T-cell (primary cell): ENCODE results near the gene CHRNA1. TPM values are rescaled to one million over a fixed set of nuclear protein-coding genes. Genes with fewer than 3 reads are reported as not detected.

ENCODE experiments used
- ATAC-seq, 4 experiments: fragments of 200-7000 bp in 3 of 4; fragments of 150-1000 bp in 1 of 4; cut with Tn5 transposase; replicated peaks in 1 of 4; 1 replicate in 3 of 4; 2 replicates in 1 of 4; pipeline ENCODE4 v1.10.0; 2021; ENCODE audit warnings: moderate library complexity in 3 of 4, mild to moderate bottlenecking in 2 of 4, moderate number of reproducible peaks in 1 of 4
- CTCF ChIA-PET, 2 donors: fragments of 300-600 bp; sonication (Branson Sonifier 250); formaldehyde crosslinking; loops; one replicate each; lab custom pipeline; 2022; ENCODE audit warnings: antibody characterized with exemption in 2 of 2; lab: Charles Lee
- POLR2A ChIA-PET, 2 donors: fragments of 300-600 bp; sonication (Branson Sonifier 250); formaldehyde crosslinking; loops; one replicate each; lab custom pipeline; 2022; ENCODE audit warnings: antibody characterized with exemption in 2 of 2; lab: Charles Lee
- DNase-seq, 35 experiments: peaks; one replicate each; pipeline versions ENCODE4 v3.0.0 to v3.0.0-alpha.2; 2013 to 2023
- H3K27ac ChIP-seq: one replicate; pipeline ENCODE4 v1.5.1; 2013; ENCODE audit warnings: low read length
- H3K27me3 ChIP-seq, 2 experiments: replicated peaks in 1 of 2; 1 replicate in 1 of 2; 2 replicates in 1 of 2; pipeline versions ENCODE4 v1.6.1 to v1.7.0; 2013; ENCODE audit warnings: low read length in 1 of 2, mixed read lengths in 1 of 2; ENCODE audit not compliant: control insufficient read depth in 2 of 2, insufficient read depth in 2 of 2; ENCODE audit errors: extremely low read depth in 1 of 2
- H3K36me3 ChIP-seq, 2 donors: 1 replicate in 1 of 2; 2 replicates in 1 of 2; pipeline versions ENCODE4 v1.6.1 to v1.7.0; 2013; ENCODE audit warnings: low read length in 1 of 2; ENCODE audit not compliant: control insufficient read depth in 2 of 2, insufficient read depth in 1 of 2; ENCODE audit errors: extremely low read depth in 1 of 2
- H3K4me1 ChIP-seq, 2 experiments: 1 replicate in 1 of 2; 2 replicates in 1 of 2; pipeline versions ENCODE4 v1.6.1 to v1.7.0; 2013; ENCODE audit warnings: low read length in 2 of 2, mixed read lengths in 1 of 2; ENCODE audit not compliant: insufficient read depth in 2 of 2, control insufficient read depth in 1 of 2; ENCODE audit errors: extremely low read depth in 1 of 2
- H3K4me3 ChIP-seq, 2 donors: 1 replicate in 1 of 2; 2 replicates in 1 of 2; pipeline versions ENCODE4 v1.5.1 to v1.7.0; 2013; ENCODE audit warnings: mild to moderate bottlenecking in 2 of 2, low read length in 1 of 2, moderate library complexity in 1 of 2; ENCODE audit not compliant: control insufficient read depth in 1 of 2; ENCODE audit errors: extremely low read depth in 1 of 2
- H3K9me3 ChIP-seq: 2 replicates; pipeline ENCODE4 v1.7.0; 2013
- H3K27ac Mint-ChIP-seq, 2 donors: one replicate each; pipeline ENCODE4 v1.8.0; 2020 to 2021; ENCODE audit warnings: mild to moderate bottlenecking in 2 of 2, mixed read lengths in 2 of 2
- H3K27me3 Mint-ChIP-seq, 2 donors: one replicate each; pipeline ENCODE4 v1.8.0; 2021 to 2022; ENCODE audit warnings: mixed read lengths in 2 of 2
- H3K36me3 Mint-ChIP-seq: one replicate; pipeline ENCODE4 v1.8.0; 2021; ENCODE audit warnings: mixed read lengths
- H3K4me1 Mint-ChIP-seq, 3 donors: one replicate each; pipeline ENCODE4 v1.8.0; 2020 to 2022; ENCODE audit warnings: mixed read lengths in 3 of 3, mild to moderate bottlenecking in 1 of 3
- H3K4me3 Mint-ChIP-seq, 3 donors: one replicate each; pipeline ENCODE4 v1.8.0; 2020 to 2022; ENCODE audit warnings: mild to moderate bottlenecking in 3 of 3, mixed read lengths in 3 of 3, moderate library complexity in 3 of 3
- H3K9me3 Mint-ChIP-seq, 3 donors: one replicate each; pipeline ENCODE4 v1.8.0; 2020 to 2022; ENCODE audit warnings: mixed read lengths in 3 of 3
- WGBS: methylation state at CpG from one replicate; pipeline ENCODE4 v1.1.5; 2013; ENCODE audit warnings: missing lambda C conversion rate; ENCODE audit not compliant: insufficient coverage; 5-methylcytosine and 5-hydroxymethylcytosine counted together
- total RNA-seq, 35 experiments: library from RNA in 6 of 35; stranded (reverse) in 6 of 35; fragments of 120-200 nt in 1 of 35; gene quantifications; one replicate each; pipeline versions ENCODE4 v1.2.1 to v1.2.4 and lab custom pipeline; 2013 to 2026

CHRNA1 gene
- total RNA-seq (under 1 TPM in 1 of 5 donors, not detected in 4; 0.23 TPM), total RNA-seq (lab: John Stamatoyannopoulos, UW) (0 to 0.91 (median 0) reads per million in 29 experiments)
- total RNA-seq (2013): 0.28 TPM

- peaks cover 8 to 15% (median 9%) of the 10 kb centered on the region in 3 donors for H3K4me1 Mint-ChIP-seq
- no peak for ATAC-seq
- no peak for DNase-seq
- no peaks in the 10 kb centered on the region for H3K36me3 Mint-ChIP-seq
- 87% methylated on average over 6 of the region's 13 CpGs for WGBS
- Histone ChIP-seq H3K4me1 (peaks cover 0 to 5% of the 10 kb centered on the region in 2 experiments), H3K4me3 (no peak within 1 kb of the TSS), H3K27ac (no peak within 1 kb of the TSS), H3K27me3 (peaks cover 0 to 7% of the 10 kb centered on the region in 2 experiments), H3K9me3 (no peaks in the 10 kb centered on the region), H3K36me3 (no peaks in the 10 kb centered on the region)
- POLR2A ChIA-PET: interaction anchor here in 1 of 2 donors (0.7 kb wide), 1 partner anchor 9 kb away, joined by 3 read pairs; no protein-coding TSS in a partner anchor
- peaks cover 0 to 2% of the 10 kb centered on the region in 2 donors for H3K27me3 Mint-ChIP-seq
- H3K9me3 Mint-ChIP-seq: no peaks in the 10 kb centered on the region
- CTCF ChIA-PET: interaction anchor here (0.5 to 1.8 kb wide), 4 partner anchors 9 to 16 kb away, joined by 3 to 8 read pairs (median 4); no protein-coding TSS in a partner anchor
- no peak within 1 kb of the TSS for H3K4me3 Mint-ChIP-seq
- no peak within 1 kb of the TSS for H3K27ac Mint-ChIP-seq
These were observed at the start of gene CHRNA1 for GRCh38 chr2:174764280-174765255. Gene CHRNA1, minus strand, starts transcription at chr2:174764472. Its CDS starts 78 bp downstream, at chr2:174764394.

DNA sequence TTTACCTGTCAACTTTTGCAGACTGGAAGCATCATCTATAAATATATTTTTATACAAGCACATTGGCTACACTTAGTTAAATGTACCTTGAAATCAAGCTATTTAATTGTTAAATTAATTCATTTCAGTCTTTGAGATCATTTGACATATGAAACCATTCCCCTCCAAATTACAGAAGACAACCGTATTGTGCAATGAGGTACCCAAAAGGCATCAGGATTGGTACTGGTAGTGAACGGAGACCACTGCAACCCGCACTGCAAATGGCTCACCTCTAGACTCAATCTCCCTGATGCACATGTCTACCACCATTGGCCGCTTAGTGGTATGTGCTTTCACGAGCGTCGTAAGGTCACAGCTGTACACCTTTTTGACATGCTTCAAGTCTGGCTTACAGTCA lies 47.8 kb upstream of the CHRNA1 start:
- 94% methylated on average over 3 of the region's 7 CpGs for WGBS
- H3K9me3 Mint-ChIP-seq: no peaks in the 10 kb centered on the region
- no peaks in the 10 kb centered on the region for H3K9me3 ChIP-seq
- CTCF ChIA-PET: interaction anchor here (0.6 kb wide), 2 partner anchors 62 to 766 kb away, joined by 3 read pairs; no protein-coding TSS in a partner anchor
- no peaks in the 10 kb centered on the region for H3K27me3 ChIP-seq
- no peaks in the 10 kb centered on the region for H3K27me3 Mint-ChIP-seq
- H3K4me3 Mint-ChIP-seq: no peak overlapping the region
- H3K4me1 Mint-ChIP-seq: peaks cover 0 to 6% (median 0%) of the 10 kb centered on the region in 3 donors
- POLR2A ChIA-PET: no interaction called here
- no peak overlapping the region for H3K27ac ChIP-seq
- H3K27ac Mint-ChIP-seq: no peak overlapping the region
- DNase-seq (no peak), ATAC-seq (no peak)
- H3K4me3 ChIP-seq: no peak overlapping the region
- no peaks in the 10 kb centered on the region for H3K4me1 ChIP-seq
- no peaks in the 10 kb centered on the region for H3K36me3 Mint-ChIP-seq
- H3K36me3 ChIP-seq: no peaks in the 10 kb centered on the region

DNA sequence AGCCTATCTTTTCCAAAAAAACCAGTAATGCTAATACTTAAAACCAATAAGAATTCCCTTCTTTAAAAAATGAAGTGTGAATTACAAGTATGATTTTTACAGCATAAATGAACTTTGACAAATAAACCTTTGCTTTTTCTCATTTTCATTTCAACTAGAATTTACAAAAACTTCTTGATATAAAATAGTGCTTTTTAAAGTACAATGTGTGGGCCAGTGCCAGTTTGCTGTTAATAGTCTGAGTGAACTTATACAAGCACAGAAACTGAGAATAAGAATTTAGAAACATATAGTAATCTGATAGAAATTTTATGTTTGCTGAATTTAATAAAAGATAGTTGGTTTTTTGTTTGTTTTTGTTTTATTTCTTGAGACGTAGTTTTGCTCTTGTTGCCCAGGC lies 43.7 kb upstream of the CHRNA1 start:
- CTCF ChIA-PET: interaction anchor here in 1 of 2 donors (0.6 kb wide), 2 partner anchors 35 to 180 kb away, joined by 3 read pairs; no protein-coding TSS in a partner anchor
- H3K27me3 Mint-ChIP-seq: no peaks in the 10 kb centered on the region

DNA sequence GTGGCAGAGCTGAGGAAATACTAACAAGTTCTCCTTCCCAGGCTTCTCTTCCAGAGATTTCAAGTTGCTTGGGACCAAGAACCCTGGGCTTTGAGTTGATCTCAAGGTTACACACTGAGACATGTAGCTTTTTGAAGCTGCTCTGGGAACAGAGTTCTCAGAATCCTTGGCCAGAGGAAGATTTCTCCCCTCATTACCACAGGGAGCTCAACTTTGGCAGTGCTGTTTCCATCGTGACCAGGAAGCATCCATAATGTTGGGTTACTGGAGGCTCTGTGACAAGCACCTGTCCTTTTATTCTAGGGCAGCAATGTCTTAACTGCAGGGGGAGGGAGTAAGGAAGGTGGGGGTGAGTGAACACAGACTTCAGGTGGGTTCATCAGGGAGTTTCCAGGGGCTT lies 41.5 kb upstream of the CHRNA1 start:
- no peaks in the 10 kb centered on the region for H3K27me3 ChIP-seq
- no peaks in the 10 kb centered on the region for H3K4me1 ChIP-seq
- CTCF ChIA-PET: interaction anchor here in 1 of 2 donors (1.0 kb wide), 1 partner anchor 106 kb away, joined by 3 read pairs; no protein-coding TSS in a partner anchor
- peaks cover 0 to 5% (median 0%) of the 10 kb centered on the region in 3 donors for H3K4me1 Mint-ChIP-seq
- H3K4me3 ChIP-seq: no peak overlapping the region
- H3K9me3 Mint-ChIP-seq: no peaks in the 10 kb centered on the region
- H3K27me3 Mint-ChIP-seq: no peaks in the 10 kb centered on the region
- no peaks in the 10 kb centered on the region for H3K9me3 ChIP-seq
- no peak for DNase-seq
- no peak overlapping the region for H3K27ac ChIP-seq
- no peak overlapping the region for H3K4me3 Mint-ChIP-seq
- no peaks in the 10 kb centered on the region for H3K36me3 Mint-ChIP-seq
- 83% methylated on average over 1 of the region's 1 CpG for WGBS
- ATAC-seq: no peak
- POLR2A ChIA-PET: interaction anchor here in 1 of 2 donors (0.9 kb wide), 1 partner anchor 9 kb away, joined by 3 read pairs; no protein-coding TSS in a partner anchor
- no peaks in the 10 kb centered on the region for H3K36me3 ChIP-seq
- no peak overlapping the region for H3K27ac Mint-ChIP-seq

More for the DNA sequence above, 43.7 kb upstream of the CHRNA1 start:
- H3K4me3 Mint-ChIP-seq: no peak overlapping the region
- POLR2A ChIA-PET: no interaction called here
- H3K27ac Mint-ChIP-seq: no peak overlapping the region
- H3K4me3 ChIP-seq: no peak overlapping the region
- no peaks in the 10 kb centered on the region for H3K27me3 ChIP-seq
- H3K9me3 Mint-ChIP-seq: no peaks in the 10 kb centered on the region
- H3K27ac ChIP-seq: no peak overlapping the region
- WGBS: no CpG with 5 or more reads among the region's 1 CpG
- H3K4me1 ChIP-seq: no peaks in the 10 kb centered on the region
- H3K4me1 Mint-ChIP-seq: peaks cover 0 to 6% (median 0%) of the 10 kb centered on the region in 3 donors
- H3K36me3 ChIP-seq: no peaks in the 10 kb centered on the region
- H3K9me3 ChIP-seq: no peaks in the 10 kb centered on the region
- no peaks in the 10 kb centered on the region for H3K36me3 Mint-ChIP-seq
- DNase-seq (no peak), ATAC-seq (no peak)

- H3K4me3 ChIP-seq: no peak overlapping the region
- POLR2A ChIA-PET: no interaction called here
- H3K27me3 ChIP-seq: no peaks in the 10 kb centered on the region
- no peak for ATAC-seq
- no peaks in the 10 kb centered on the region for H3K9me3 ChIP-seq
- no peak overlapping the region for H3K27ac ChIP-seq
- H3K9me3 Mint-ChIP-seq: no peaks in the 10 kb centered on the region
- no peaks in the 10 kb centered on the region for H3K36me3 ChIP-seq
- no peak for DNase-seq
- no peaks in the 10 kb centered on the region for H3K4me1 ChIP-seq
- H3K27ac Mint-ChIP-seq: no peak overlapping the region
- no peak overlapping the region for H3K4me3 Mint-ChIP-seq
- WGBS: 100% methylated on average over 1 of the region's 4 CpGs
- CTCF ChIA-PET: interaction anchor here in 1 of 2 donors (1.4 kb wide), 1 partner anchor 116 kb away, joined by 3 read pairs; no protein-coding TSS in a partner anchor
- H3K36me3 Mint-ChIP-seq: no peaks in the 10 kb centered on the region
- H3K4me1 Mint-ChIP-seq: no peaks in the 10 kb centered on the region
- H3K27me3 Mint-ChIP-seq: no peaks in the 10 kb centered on the region
These were observed 38.2 kb upstream of the CHRNA1 start for GRCh38 chr2:174802459-174802858.

- no peaks in the 10 kb centered on the region for H3K4me1 ChIP-seq
- Mint-ChIP-seq H3K36me3 (no peaks in the 10 kb centered on the region), H3K27me3 (no peaks in the 10 kb centered on the region), H3K27ac (no peak overlapping the region), H3K9me3 (no peaks in the 10 kb centered on the region), H3K4me1 (no peaks in the 10 kb centered on the region), H3K4me3 (no peak overlapping the region)
- no peak overlapping the region for H3K4me3 ChIP-seq
- H3K27me3 ChIP-seq: no peaks in the 10 kb centered on the region
- no peak overlapping the region for H3K27ac ChIP-seq
- no peaks in the 10 kb centered on the region for H3K36me3 ChIP-seq
- ChIA-PET CTCF (interaction anchor here in 1 of 2 donors (1.0 kb wide), 1 partner anchor 51 kb away, joined by 3 read pairs; no protein-coding TSS in a partner anchor), POLR2A (no interaction called here)
- H3K9me3 ChIP-seq: no peaks in the 10 kb centered on the region
- ATAC-seq (no peak), DNase-seq (no peak)
- WGBS: 88% methylated on average over 3 of the region's 8 CpGs
These were observed 36.3 kb upstream of the CHRNA1 start for GRCh38 chr2:174800436-174801205.
